Measurements from ENCODE around the gene TRIP13.

- no peak for TF ChIP-seq GATAD1 (CRISPR knock-in tag; IDR thresholded peaks at IDR 0.05)
- TF ChIP-seq NFYB (CRISPR knock-in tag; IDR thresholded peaks at IDR 0.05) = no peak
- TF ChIP-seq ZNF670 (CRISPR knock-in tag; IDR thresholded peaks at IDR 0.05; ENCODE audit: borderline replicate concordance) = no peak
- no peak for TF ChIP-seq CTCF (CRISPR knock-in tag; IDR thresholded peaks at IDR 0.05)
- TF ChIP-seq REST (IDR thresholded peaks at IDR 0.05; ENCODE audit: borderline replicate concordance in 1 of 2, low read depth in 1 of 2, low read length in 2 of 2) = no peak
- TF ChIP-seq ESRRA (CRISPR knock-in tag; IDR thresholded peaks at IDR 0.05; ENCODE audit: low read depth) = no peak
- no peak for TF ChIP-seq ZNF232 (CRISPR knock-in tag; IDR thresholded peaks at IDR 0.05; ENCODE audit: borderline replicate concordance)
- no peak for TF ChIP-seq KLF16 (CRISPR knock-in tag; IDR thresholded peaks at IDR 0.05)
- TF ChIP-seq ZKSCAN1 (IDR thresholded peaks at IDR 0.05; ENCODE audit: low read length) = no peak
- TF ChIP-seq SMC3 (IDR thresholded peaks at IDR 0.05; ENCODE audit: low read length) = no peak
- TF ChIP-seq SRF (IDR thresholded peaks at IDR 0.05; ENCODE audit: low read depth, low read length) = no peak
- no peak for TF ChIP-seq EP300 (IDR thresholded peaks at IDR 0.05; ENCODE audit: low read depth in 2 of 2, low read length in 2 of 2)
- no peak for TF ChIP-seq EP300 (CRISPR knock-in tag; IDR thresholded peaks at IDR 0.05; ENCODE audit: borderline replicate concordance)
- TF ChIP-seq ZBTB33 (CRISPR knock-in tag; IDR thresholded peaks at IDR 0.05) = no peak
- TF ChIP-seq POLR2A (IDR thresholded peaks at IDR 0.05; ENCODE audit: insufficient read depth in 1 of 2, low read depth in 2 of 2, low read length in 2 of 2) = no peak
Measured at GRCh38 chr5:964821-965220, 72.1 kb downstream of the TRIP13 start.

All from HepG2 (cell line).